ENCODE results near the gene TOMM40.
"Not testable (repeated sequence)": the region's sequence is repeated elsewhere in the genome, so short reads cannot be mapped to it uniquely, and the experiment has no call there.

TOMM40 gene

DNA sequence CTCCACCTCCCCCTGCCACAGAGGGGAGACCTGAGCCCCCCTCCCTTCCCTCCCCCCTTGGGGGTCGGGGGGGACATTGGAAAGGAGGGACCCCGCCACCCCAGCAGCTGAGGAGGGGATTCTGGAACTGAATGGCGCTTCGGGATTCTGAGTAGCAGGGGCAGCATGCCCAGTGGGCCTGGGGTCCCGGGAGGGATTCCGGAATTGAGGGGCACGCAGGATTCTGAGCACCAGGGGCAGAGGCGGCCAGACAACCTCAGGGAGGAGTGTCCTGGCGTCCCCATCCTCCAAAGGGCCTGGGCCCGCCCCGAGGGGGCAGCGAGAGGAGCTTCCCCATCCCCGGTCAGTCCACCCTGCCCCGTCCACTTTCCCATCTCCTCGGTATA is 12.2 kb downstream of the TOMM40 start:
- Histone ChIP-seq H3K27me3 (ENCODE audit: insufficient read depth, low read length) (no peaks in the 10 kb centered on the region), H3K36me3 (ENCODE audit: insufficient read depth, low read length) (no peaks in the 10 kb centered on the region), H3K4me1 (ENCODE audit: control insufficient read depth, insufficient read depth, low read length, unreplicated experiment) (no peaks in the 10 kb centered on the region), H3K79me2 (ENCODE audit: control insufficient read depth, insufficient read depth, low read length, unreplicated experiment) (no peaks in the 10 kb centered on the region), H3K27ac (ENCODE audit: low read depth, low read length) (no peak overlapping the region), H3K4me3 (ENCODE audit: low read depth, low read length) (no peak overlapping the region), H2AFZ (ENCODE audit: low read length, unreplicated experiment) (no peak overlapping the region)

DNA sequence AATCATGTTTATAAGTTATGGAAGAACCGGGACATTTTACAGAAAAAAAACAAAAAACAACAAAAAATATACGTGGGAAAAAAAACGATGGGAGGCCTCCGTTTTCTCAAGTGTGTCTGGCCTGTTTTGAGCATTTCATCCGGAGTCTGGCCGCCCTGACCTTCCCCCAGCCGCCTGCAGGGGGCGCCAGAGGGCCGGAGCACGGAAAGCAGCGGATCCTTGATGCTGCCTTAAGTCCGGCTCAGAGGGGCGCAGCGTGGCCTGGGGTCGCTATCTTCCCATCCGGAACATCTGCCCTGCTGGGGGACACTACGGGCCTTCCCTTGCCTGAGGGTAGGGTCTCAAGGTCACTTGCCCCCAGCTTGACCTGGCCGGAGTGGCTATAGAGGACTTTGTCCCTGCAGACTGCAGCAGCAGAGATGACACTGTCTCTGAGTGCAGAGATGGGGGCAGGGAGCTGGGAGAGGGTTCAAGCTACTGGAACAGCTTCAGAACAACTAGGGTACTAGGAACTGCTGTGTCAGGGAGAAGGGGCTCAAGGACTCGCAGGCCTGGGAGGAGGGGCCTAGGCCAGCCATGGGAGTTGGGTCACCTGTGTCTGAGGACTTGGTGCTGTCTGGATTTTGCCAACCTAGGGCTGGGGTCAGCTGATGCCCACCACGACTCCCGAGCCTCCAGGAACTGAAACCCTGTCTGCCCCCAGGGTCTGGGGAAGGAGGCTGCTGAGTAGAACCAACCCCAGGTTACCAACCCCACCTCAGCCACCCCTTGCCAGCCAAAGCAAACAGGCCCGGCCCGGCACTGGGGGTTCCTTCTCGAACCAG is 12.8 kb downstream of the TOMM40 start:
- Histone ChIP-seq H3K4me3 (ENCODE audit: low read depth, low read length) (no peak overlapping the region), H3K27me3 (ENCODE audit: insufficient read depth, low read length) (no peaks in the 10 kb centered on the region), H2AFZ (ENCODE audit: low read length, unreplicated experiment) (no peak overlapping the region), H3K36me3 (ENCODE audit: insufficient read depth, low read length) (no peaks in the 10 kb centered on the region), H3K27ac (ENCODE audit: low read depth, low read length) (no peak overlapping the region), H3K4me1 (ENCODE audit: control insufficient read depth, insufficient read depth, low read length, unreplicated experiment) (no peaks in the 10 kb centered on the region), H3K79me2 (ENCODE audit: control insufficient read depth, insufficient read depth, low read length, unreplicated experiment) (no peaks in the 10 kb centered on the region)

- Histone ChIP-seq H3K4me3 (ENCODE audit: low read depth, low read length) (no peak overlapping the region), H3K4me1 (ENCODE audit: control insufficient read depth, insufficient read depth, low read length, unreplicated experiment) (no peaks in the 10 kb centered on the region), H2AFZ (ENCODE audit: low read length, unreplicated experiment) (no peak overlapping the region), H3K27ac (ENCODE audit: low read depth, low read length) (no peak overlapping the region), H3K79me2 (ENCODE audit: control insufficient read depth, insufficient read depth, low read length, unreplicated experiment) (no peaks in the 10 kb centered on the region), H3K27me3 (ENCODE audit: insufficient read depth, low read length) (no peaks in the 10 kb centered on the region), H3K36me3 (ENCODE audit: insufficient read depth, low read length) (no peaks in the 10 kb centered on the region)
These were observed 13.5 kb downstream of the TOMM40 start for GRCh38 chr19:44904426-44904994.

GRCh38 chr19:44905437-44906160 is 14.5 kb downstream of the TOMM40 start, which contains the start of gene APOE:
Gene APOE (plus strand): TSS chr19:44905796. CDS start chr19:44906625, 829 bp downstream.
- H2AFZ ChIP-seq (ENCODE audit: low read length, unreplicated experiment), result no peak within 1 kb of the TSS
- peak within 1 kb of the TSS; percentile 66 for H3K4me3 ChIP-seq (ENCODE audit: low read depth, low read length)
- H3K79me2 ChIP-seq (ENCODE audit: control insufficient read depth, insufficient read depth, low read length, unreplicated experiment), result no peaks in the 10 kb centered on the region
- no peaks in the 10 kb centered on the region for H3K36me3 ChIP-seq (ENCODE audit: insufficient read depth, low read length)
- H3K27me3 ChIP-seq (ENCODE audit: insufficient read depth, low read length), result no peaks in the 10 kb centered on the region
- H3K27ac ChIP-seq (ENCODE audit: low read depth, low read length), result no peak within 1 kb of the TSS
- no peaks in the 10 kb centered on the region for H3K4me1 ChIP-seq (ENCODE audit: control insufficient read depth, insufficient read depth, low read length, unreplicated experiment)

- no peaks in the 10 kb centered on the region for H3K36me3 ChIP-seq (ENCODE audit: insufficient read depth, low read length)
- no peak overlapping the region for H3K27ac ChIP-seq (ENCODE audit: low read depth, low read length)
These were observed 16.6 kb downstream of the TOMM40 start for GRCh38 chr19:44907613-44908012.

GRCh38 chr19:44908074-44908835 is 17.2 kb downstream of the TOMM40 start:
- Histone ChIP-seq H3K27me3 (ENCODE audit: insufficient read depth, low read length) (no peaks in the 10 kb centered on the region), H2AFZ (ENCODE audit: low read length, unreplicated experiment) (no peak overlapping the region), H3K79me2 (ENCODE audit: control insufficient read depth, insufficient read depth, low read length, unreplicated experiment) (no peaks in the 10 kb centered on the region), H3K4me1 (ENCODE audit: control insufficient read depth, insufficient read depth, low read length, unreplicated experiment) (peaks cover 3% of the 10 kb centered on the region), H3K4me3 (ENCODE audit: low read depth, low read length) (no peak overlapping the region), H3K36me3 (ENCODE audit: insufficient read depth, low read length) (no peaks in the 10 kb centered on the region), H3K27ac (ENCODE audit: low read depth, low read length) (no peak overlapping the region)

More at GRCh38 chr19:44907613-44908012, 16.6 kb downstream of the TOMM40 start:
- Histone ChIP-seq H3K4me3 (ENCODE audit: low read depth, low read length) (no peak overlapping the region), H3K79me2 (ENCODE audit: control insufficient read depth, insufficient read depth, low read length, unreplicated experiment) (no peaks in the 10 kb centered on the region), H3K4me1 (ENCODE audit: control insufficient read depth, insufficient read depth, low read length, unreplicated experiment) (peaks cover 3% of the 10 kb centered on the region), H2AFZ (ENCODE audit: low read length, unreplicated experiment) (no peak overlapping the region), H3K27me3 (ENCODE audit: insufficient read depth, low read length) (no peaks in the 10 kb centered on the region)

GRCh38 chr19:44908836-44909261 is 17.8 kb downstream of the TOMM40 start:
- Histone ChIP-seq H2AFZ (ENCODE audit: low read length, unreplicated experiment) (no peak overlapping the region), H3K4me1 (ENCODE audit: control insufficient read depth, insufficient read depth, low read length, unreplicated experiment) (peaks cover 3% of the 10 kb centered on the region), H3K27ac (ENCODE audit: low read depth, low read length) (no peak overlapping the region), H3K4me3 (ENCODE audit: low read depth, low read length) (no peak overlapping the region), H3K79me2 (ENCODE audit: control insufficient read depth, insufficient read depth, low read length, unreplicated experiment) (no peaks in the 10 kb centered on the region), H3K36me3 (ENCODE audit: insufficient read depth, low read length) (no peaks in the 10 kb centered on the region), H3K27me3 (ENCODE audit: insufficient read depth, low read length) (no peaks in the 10 kb centered on the region)

GRCh38 chr19:44909775-44910174 is 18.7 kb downstream of the TOMM40 start:
- no peaks in the 10 kb centered on the region for H3K27me3 ChIP-seq (ENCODE audit: insufficient read depth, low read length)

DNA sequence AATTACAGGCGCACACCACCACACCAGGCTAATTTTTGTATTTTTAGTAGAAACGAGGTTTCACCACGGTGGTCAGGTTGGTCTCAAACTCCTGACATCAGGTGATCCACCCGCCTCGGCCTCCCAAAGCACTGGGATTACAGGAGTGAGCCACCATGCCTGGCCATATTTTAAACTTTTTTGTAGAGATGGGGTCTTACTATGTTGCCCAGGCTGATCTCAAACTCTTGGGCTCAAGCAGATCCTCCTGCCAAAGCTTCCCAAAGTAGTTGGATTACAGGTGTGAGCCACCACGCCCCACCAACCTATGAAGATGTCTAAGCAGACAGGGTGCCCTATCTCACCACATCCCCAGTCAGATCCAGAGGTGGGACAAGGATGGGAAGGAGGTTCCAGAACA is 20.8 kb downstream of the TOMM40 start:
- H3K27ac ChIP-seq (ENCODE audit: low read depth, low read length); H3K79me2 ChIP-seq (ENCODE audit: control insufficient read depth, insufficient read depth, low read length, unreplicated experiment); H3K4me3 ChIP-seq (ENCODE audit: low read depth, low read length); H3K4me1 ChIP-seq (ENCODE audit: control insufficient read depth, insufficient read depth, low read length, unreplicated experiment); H3K27me3 ChIP-seq (ENCODE audit: insufficient read depth, low read length); H2AFZ ChIP-seq (ENCODE audit: low read length, unreplicated experiment); H3K36me3 ChIP-seq (ENCODE audit: insufficient read depth, low read length): not testable (repeated sequence)

More at GRCh38 chr19:44909775-44910174, 18.7 kb downstream of the TOMM40 start:
- H3K27ac ChIP-seq (ENCODE audit: low read depth, low read length), result no peak overlapping the region
- H2AFZ ChIP-seq (ENCODE audit: low read length, unreplicated experiment), result no peak overlapping the region
- peaks cover 3% of the 10 kb centered on the region for H3K4me1 ChIP-seq (ENCODE audit: control insufficient read depth, insufficient read depth, low read length, unreplicated experiment)
- no peaks in the 10 kb centered on the region for H3K79me2 ChIP-seq (ENCODE audit: control insufficient read depth, insufficient read depth, low read length, unreplicated experiment)
- no peak overlapping the region for H3K4me3 ChIP-seq (ENCODE audit: low read depth, low read length)
- H3K36me3 ChIP-seq (ENCODE audit: insufficient read depth, low read length), result no peaks in the 10 kb centered on the region

- Histone ChIP-seq H3K4me1 (ENCODE audit: control insufficient read depth, insufficient read depth, low read length, unreplicated experiment) (peaks cover 3% of the 10 kb centered on the region), H2AFZ (ENCODE audit: low read length, unreplicated experiment) (no peak overlapping the region), H3K27me3 (ENCODE audit: insufficient read depth, low read length) (no peaks in the 10 kb centered on the region), H3K36me3 (ENCODE audit: insufficient read depth, low read length) (no peaks in the 10 kb centered on the region), H3K79me2 (ENCODE audit: control insufficient read depth, insufficient read depth, low read length, unreplicated experiment) (no peaks in the 10 kb centered on the region), H3K27ac (ENCODE audit: low read depth, low read length) (no peak overlapping the region), H3K4me3 (ENCODE audit: low read depth, low read length) (no peak overlapping the region)
These were observed 21.8 kb downstream of the TOMM40 start for GRCh38 chr19:44912854-44913253.

Data from ACC112 (cell line).